Astrocyte (in vitro differentiated cells and primary cell): ENCODE measurements around the gene TBC1D9.

Source experiments
- EZH2 ChIP-seq: IDR thresholded peaks from 2 replicates; pipeline ENCODE4 v1.6.1; 2012; ENCODE audit warnings: mild to moderate bottlenecking, low read length, inconsistent platforms; ENCODE audit not compliant: insufficient read depth
- TF ChIP-seq, protein P1 (sequence below): IDR thresholded peaks from 2 replicates; pipeline ENCODE4 v1.5.1; 2011; ENCODE audit warnings: low read depth, mild to moderate bottlenecking, inconsistent platforms, low read length, moderate library complexity; ENCODE audit not compliant: insufficient read depth

DNA sequence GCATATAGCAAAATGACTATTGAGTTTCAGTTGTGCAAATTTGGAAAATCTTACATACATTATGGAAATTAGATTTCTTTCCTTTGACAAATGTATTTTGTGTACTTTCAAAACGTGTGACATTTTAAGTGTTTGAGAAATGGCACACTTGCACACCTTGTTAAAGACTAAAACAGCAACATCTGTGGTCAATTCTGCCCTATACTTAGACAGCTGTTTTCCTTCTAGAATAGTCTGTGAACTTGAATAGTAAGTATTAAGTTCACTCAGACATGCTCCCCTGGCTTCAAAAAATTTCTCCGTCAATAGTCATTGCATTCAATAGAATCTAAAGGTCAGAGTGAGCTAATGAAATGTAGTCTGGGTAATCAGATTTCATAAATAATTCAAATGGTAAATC lies 21.7 kb upstream of the TBC1D9 start:
- TF ChIP-seq, protein P1, sequence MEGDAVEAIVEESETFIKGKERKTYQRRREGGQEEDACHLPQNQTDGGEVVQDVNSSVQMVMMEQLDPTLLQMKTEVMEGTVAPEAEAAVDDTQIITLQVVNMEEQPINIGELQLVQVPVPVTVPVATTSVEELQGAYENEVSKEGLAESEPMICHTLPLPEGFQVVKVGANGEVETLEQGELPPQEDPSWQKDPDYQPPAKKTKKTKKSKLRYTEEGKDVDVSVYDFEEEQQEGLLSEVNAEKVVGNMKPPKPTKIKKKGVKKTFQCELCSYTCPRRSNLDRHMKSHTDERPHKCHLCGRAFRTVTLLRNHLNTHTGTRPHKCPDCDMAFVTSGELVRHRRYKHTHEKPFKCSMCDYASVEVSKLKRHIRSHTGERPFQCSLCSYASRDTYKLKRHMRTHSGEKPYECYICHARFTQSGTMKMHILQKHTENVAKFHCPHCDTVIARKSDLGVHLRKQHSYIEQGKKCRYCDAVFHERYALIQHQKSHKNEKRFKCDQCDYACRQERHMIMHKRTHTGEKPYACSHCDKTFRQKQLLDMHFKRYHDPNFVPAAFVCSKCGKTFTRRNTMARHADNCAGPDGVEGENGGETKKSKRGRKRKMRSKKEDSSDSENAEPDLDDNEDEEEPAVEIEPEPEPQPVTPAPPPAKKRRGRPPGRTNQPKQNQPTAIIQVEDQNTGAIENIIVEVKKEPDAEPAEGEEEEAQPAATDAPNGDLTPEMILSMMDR: no peak
- no peak for TF ChIP-seq EZH2
